ENCODE measurements around the gene DPY19L1. TPM values are rescaled to one million over a fixed set of nuclear protein-coding genes. Genes with fewer than 3 reads are reported as not detected.
"Not testable (repeated sequence)": the region's sequence is repeated elsewhere in the genome, so short reads cannot be mapped to it uniquely, and the experiment has no call there.

Gene DPY19L1
- total RNA-seq, 2 experiments from 2014 or later, result 18.9 to 20.3 TPM

DNA sequence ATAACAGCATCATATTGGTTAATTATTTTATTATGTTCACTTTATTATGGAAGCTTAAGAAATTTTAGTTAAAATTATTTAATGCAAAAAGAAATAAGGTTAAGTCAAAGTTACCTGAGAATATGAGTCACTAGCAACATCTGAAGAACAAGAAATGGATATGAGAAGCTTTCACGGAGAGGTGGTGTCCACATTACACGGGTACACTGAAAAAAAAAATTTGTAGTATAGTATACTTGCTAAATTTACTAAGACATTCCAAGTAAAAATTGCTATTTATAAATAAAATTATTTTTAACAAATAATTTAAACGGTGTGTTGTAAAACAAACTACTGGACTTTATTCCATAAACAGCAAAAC lies 63.9 kb downstream of the DPY19L1 start:
- H3K27me3 Mint-ChIP-seq (ENCODE audit: low read depth), result no peaks in the 10 kb centered on the region
- no peaks in the 10 kb centered on the region for H3K36me3 Mint-ChIP-seq (ENCODE audit: low read depth)
- CTCF ChIA-PET, result no interaction called here

DNA sequence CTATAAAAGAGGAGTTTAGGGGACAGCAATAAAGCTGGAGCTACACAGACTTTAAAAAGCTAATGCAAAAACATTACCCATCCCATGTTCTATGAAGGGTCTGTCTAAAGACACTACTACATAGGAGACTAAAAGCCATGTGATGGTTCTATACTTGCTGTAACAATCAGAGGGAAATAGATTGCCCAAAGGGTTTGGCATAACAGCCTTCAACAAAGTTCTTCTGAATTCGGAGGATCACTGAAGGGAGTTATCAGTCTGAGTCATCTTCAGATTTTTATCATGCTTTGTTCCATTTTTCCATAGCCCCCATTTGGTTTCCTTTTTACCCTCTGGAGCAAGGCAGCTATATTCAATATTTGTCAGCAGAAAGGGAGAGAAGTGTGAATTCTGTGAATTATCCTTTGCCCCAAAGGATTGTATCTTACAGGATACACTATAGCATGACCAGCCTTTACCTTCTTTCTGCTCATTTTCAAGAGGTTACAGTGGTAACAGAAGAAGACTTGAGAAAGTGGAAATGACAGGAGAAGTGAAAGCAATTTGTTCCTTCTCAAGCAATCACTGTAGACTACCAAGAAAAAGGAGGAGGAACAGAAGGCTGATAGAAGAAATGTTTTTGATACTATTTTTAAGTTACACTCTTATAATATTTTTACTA lies 64.4 kb downstream of the DPY19L1 start:
- CTCF ChIA-PET; H3K27ac Mint-ChIP-seq; DNase-seq; H3K27me3 Mint-ChIP-seq (ENCODE audit: low read depth); H3K4me1 Mint-ChIP-seq (ENCODE audit: low read depth); H3K36me3 Mint-ChIP-seq (ENCODE audit: low read depth); POLR2A ChIA-PET; H3K9me3 Mint-ChIP-seq (ENCODE audit: insufficient read depth); H3K4me3 Mint-ChIP-seq; ATAC-seq: not testable (repeated sequence)

More for the DNA sequence above, 63.9 kb downstream of the DPY19L1 start:
- POLR2A ChIA-PET, result no interaction called here
- no peak overlapping the region for H3K27ac Mint-ChIP-seq
- no peak overlapping the region for H3K4me3 Mint-ChIP-seq
- no peaks in the 10 kb centered on the region for H3K4me1 Mint-ChIP-seq (ENCODE audit: low read depth)
- ATAC-seq (no peak), DNase-seq (no peak)
- no peaks in the 10 kb centered on the region for H3K9me3 Mint-ChIP-seq (ENCODE audit: insufficient read depth)

DNA sequence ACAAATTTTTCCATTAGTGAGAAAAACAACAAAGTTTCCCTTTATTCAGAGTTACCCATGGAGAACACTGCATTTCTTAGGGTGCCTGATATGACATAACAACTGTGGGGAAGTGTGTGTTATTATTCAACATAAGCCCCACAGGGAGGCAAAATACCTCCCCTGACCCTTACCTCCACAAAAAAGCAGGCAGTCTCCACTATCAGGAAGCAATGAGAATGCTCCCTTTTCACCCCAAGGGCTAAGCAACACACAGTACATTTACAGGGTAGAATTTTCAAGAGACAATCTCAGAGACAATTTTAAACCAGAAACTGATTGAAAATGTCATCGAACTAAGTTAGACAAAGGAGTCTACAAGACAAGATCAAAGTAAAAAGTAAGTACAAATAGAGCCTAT lies 69.5 kb downstream of the DPY19L1 start:
- ATAC-seq; DNase-seq; H3K4me3 Mint-ChIP-seq; H3K36me3 Mint-ChIP-seq (ENCODE audit: low read depth); CTCF ChIA-PET; H3K27me3 Mint-ChIP-seq (ENCODE audit: low read depth); H3K9me3 Mint-ChIP-seq (ENCODE audit: insufficient read depth); POLR2A ChIA-PET; H3K27ac Mint-ChIP-seq; H3K4me1 Mint-ChIP-seq (ENCODE audit: low read depth): not testable (repeated sequence)

DNA sequence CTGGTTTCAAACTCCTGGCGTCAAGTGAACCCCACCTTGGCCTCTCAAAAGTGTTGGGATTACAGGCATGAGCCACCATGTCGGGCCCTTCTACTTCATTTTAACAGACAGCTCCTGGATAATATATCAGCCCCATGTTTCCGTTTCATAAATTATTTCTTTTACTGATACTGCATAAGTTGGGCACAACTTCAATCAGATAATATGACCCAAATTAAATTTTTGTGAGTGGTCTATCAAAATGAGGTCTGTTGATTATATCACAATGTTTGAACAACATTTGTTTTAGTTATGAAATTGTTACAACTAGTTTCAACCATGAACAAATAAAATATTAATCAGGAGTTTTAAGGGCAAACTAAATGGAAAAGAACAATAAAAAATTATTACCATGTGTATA lies 70.8 kb downstream of the DPY19L1 start:
- H3K9me3 Mint-ChIP-seq (ENCODE audit: insufficient read depth); ATAC-seq; DNase-seq; H3K27ac Mint-ChIP-seq; POLR2A ChIA-PET; H3K36me3 Mint-ChIP-seq (ENCODE audit: low read depth); H3K27me3 Mint-ChIP-seq (ENCODE audit: low read depth); CTCF ChIA-PET; H3K4me1 Mint-ChIP-seq (ENCODE audit: low read depth); H3K4me3 Mint-ChIP-seq: not testable (repeated sequence)

DNA sequence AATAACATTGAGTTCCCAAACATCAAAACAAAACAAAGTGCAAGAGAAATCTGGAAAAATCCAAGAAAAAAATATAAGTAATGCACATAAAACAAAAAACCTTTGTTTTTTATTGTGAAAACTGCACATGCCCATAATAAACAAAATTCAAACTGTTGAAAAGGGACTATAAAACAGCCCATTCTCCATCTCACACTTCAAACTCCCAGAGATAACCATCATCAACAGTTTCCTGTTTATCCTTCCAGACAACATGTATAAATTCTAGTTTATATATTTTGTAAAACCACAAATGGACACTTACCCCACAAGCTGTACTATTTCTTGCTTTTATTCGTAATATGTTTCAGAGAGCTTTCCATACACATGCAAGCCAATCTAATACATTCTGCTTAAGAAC lies 79.3 kb downstream of the DPY19L1 start:
- DNase-seq, result no peak
- ChIA-PET CTCF (no interaction called here), POLR2A (no interaction called here)
- Mint-ChIP-seq H3K27ac (no peak overlapping the region), H3K9me3 (ENCODE audit: insufficient read depth) (no peaks in the 10 kb centered on the region), H3K4me3 (no peak overlapping the region), H3K27me3 (ENCODE audit: low read depth) (no peaks in the 10 kb centered on the region), H3K4me1 (ENCODE audit: low read depth) (no peaks in the 10 kb centered on the region), H3K36me3 (ENCODE audit: low read depth) (no peaks in the 10 kb centered on the region)
- ATAC-seq, result no peak

DNA sequence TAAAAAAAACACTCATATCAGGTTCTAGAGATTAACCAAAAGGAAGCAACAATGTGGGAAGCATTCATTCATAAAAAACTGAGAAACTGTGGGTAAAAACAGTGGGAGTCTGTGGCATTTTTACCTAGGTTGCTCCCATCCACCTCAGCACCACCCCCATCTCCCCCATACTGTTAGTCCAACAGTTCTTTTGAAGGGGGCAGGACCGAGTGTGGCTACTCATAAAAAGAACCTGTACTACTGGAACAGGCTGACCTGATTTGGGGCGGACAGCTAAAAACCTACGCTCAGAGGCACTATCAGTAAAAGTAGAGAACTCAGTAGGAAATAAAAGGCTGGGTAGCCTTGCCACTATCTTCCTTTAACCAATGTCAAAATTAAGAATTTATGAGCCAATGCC lies 84.5 kb downstream of the DPY19L1 start:
- Mint-ChIP-seq H3K9me3 (ENCODE audit: insufficient read depth) (no peaks in the 10 kb centered on the region), H3K4me3 (no peak overlapping the region), H3K27me3 (ENCODE audit: low read depth) (no peaks in the 10 kb centered on the region), H3K36me3 (ENCODE audit: low read depth) (no peaks in the 10 kb centered on the region), H3K4me1 (ENCODE audit: low read depth) (no peaks in the 10 kb centered on the region), H3K27ac (no peak overlapping the region)
- ChIA-PET POLR2A (no interaction called here), CTCF (no interaction called here)
- DNase-seq, result no peak
- ATAC-seq, result no peak

DNA sequence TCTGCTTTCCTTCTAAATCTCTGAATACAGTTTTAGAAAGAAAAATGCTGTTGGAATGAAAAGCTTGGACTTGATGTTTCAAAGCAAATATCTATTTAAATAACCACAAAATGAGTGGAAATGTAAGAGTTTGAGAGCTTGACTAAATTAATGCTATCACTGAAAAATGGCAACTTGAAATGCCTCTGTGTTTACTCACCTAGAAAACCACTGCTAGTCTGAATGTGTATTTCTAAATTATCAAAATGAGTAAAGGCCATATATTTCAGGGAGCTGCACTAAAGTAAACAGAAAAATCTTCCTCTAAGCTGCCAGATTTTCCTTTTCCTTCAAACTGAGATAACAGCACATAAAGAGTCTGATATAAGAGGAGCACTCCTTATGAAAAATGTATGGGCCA lies 87.9 kb downstream of the DPY19L1 start:
- ATAC-seq, result no peak
- H3K4me3 Mint-ChIP-seq, result no peak overlapping the region
- no peaks in the 10 kb centered on the region for H3K9me3 Mint-ChIP-seq (ENCODE audit: insufficient read depth)
- POLR2A ChIA-PET, result no interaction called here
- CTCF ChIA-PET, result no interaction called here
- no peaks in the 10 kb centered on the region for H3K36me3 Mint-ChIP-seq (ENCODE audit: low read depth)
- H3K27me3 Mint-ChIP-seq (ENCODE audit: low read depth), result no peaks in the 10 kb centered on the region
- no peak overlapping the region for H3K27ac Mint-ChIP-seq
- H3K4me1 Mint-ChIP-seq (ENCODE audit: low read depth), result no peaks in the 10 kb centered on the region
- no peak for DNase-seq

DNA sequence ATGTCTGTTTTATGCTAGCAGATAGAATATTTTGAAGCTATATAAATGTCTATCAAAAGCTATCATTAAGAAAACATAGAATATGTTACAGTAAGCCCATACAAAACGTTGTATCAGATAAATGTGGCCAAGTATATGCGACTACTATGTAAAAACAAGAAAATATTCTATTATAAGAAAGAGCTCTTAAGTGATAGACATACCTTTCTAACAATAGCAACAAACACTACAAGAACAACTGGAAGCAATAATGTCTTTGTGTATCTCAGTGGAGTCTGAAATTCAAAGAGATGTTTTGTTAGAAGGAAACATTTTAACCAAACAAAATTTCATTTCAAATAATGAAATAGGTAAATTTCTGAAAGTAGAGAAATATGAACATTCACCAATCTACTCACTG lies 89.9 kb downstream of the DPY19L1 start:
- CTCF ChIA-PET; H3K36me3 Mint-ChIP-seq (ENCODE audit: low read depth); POLR2A ChIA-PET; DNase-seq; H3K4me1 Mint-ChIP-seq (ENCODE audit: low read depth); H3K27me3 Mint-ChIP-seq (ENCODE audit: low read depth); H3K27ac Mint-ChIP-seq; H3K4me3 Mint-ChIP-seq; H3K9me3 Mint-ChIP-seq (ENCODE audit: insufficient read depth); ATAC-seq: not testable (repeated sequence)

DNA sequence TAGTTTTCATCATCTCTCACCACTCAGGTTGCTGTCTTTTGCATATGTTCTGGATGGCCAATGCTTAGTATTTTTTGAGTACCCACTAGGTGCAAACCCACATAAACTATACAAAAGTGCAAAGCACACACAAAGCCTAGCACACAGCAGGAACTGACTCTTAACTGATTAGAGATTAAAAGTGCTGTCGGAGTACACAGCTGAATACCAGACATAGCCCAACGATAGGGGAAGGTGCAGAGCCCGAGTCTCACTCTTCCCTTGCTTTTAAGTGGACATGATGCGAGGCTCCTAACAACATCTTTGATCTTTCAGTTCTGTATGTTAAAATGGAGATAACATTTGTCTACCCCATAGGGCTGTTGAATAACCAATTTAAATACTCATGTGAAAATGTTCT lies 90.8 kb downstream of the DPY19L1 start:
- DNase-seq (no peak), ATAC-seq (no peak)
- Mint-ChIP-seq H3K27me3 (ENCODE audit: low read depth) (no peaks in the 10 kb centered on the region), H3K9me3 (ENCODE audit: insufficient read depth) (no peaks in the 10 kb centered on the region), H3K27ac (no peak overlapping the region), H3K36me3 (ENCODE audit: low read depth) (no peaks in the 10 kb centered on the region), H3K4me3 (no peak overlapping the region), H3K4me1 (ENCODE audit: low read depth) (no peaks in the 10 kb centered on the region)
- CTCF ChIA-PET, result no interaction called here
- POLR2A ChIA-PET, result no interaction called here

DNA sequence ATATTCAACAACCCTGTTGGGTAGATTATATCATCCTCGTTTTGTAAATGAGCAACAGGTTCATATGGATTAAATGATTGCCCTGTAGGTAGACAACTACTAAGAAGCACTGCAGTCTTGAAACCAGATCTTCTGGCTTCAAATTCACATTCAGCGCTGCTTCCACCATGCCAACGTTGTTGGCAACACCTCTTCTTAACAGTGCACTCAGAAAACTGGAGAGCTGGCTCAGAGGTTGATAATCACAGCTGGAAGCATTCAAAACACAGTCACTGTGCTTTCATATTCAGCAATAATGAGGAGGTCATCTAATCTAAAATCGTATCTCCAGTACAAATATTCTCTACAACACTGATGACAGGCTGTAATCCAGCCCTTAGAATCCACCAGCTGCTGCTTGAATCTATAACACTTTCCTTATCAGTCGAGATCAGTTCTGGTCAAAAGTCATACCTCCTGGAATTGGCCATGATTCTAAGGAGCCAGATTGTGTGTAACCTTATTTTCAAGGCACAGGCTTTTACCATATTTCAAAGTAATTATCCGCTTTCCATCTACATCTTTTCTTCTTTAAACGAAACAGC lies 91.3 kb downstream of the DPY19L1 start:
- not testable (repeated sequence) for H3K27me3 Mint-ChIP-seq (ENCODE audit: low read depth); ATAC-seq

DNA sequence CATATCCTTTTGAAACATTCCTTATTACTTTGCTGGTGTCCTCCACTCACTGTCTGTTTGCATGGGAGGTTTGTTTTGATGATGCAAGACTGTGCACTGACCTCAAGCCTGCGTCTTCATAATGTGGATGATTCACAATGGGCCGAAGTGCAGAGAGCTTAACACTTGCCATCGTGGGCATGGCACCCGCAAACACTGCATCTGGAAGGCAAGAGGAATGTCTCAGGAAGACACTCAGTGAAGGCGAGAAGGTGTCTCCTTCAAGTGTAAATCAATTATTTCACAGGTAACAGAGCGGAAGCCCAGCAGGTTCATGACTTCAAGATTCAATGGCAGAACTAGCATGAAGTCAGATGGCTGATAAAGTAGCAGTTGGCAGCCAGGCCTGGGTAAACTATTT lies 98.1 kb downstream of the DPY19L1 start:
- POLR2A ChIA-PET, result no interaction called here
- Mint-ChIP-seq H3K27ac (no peak overlapping the region), H3K4me1 (ENCODE audit: low read depth) (no peaks in the 10 kb centered on the region), H3K4me3 (no peak overlapping the region), H3K27me3 (ENCODE audit: low read depth) (no peaks in the 10 kb centered on the region), H3K36me3 (ENCODE audit: low read depth) (peaks cover 8% of the 10 kb centered on the region), H3K9me3 (ENCODE audit: insufficient read depth) (no peaks in the 10 kb centered on the region)
- DNase-seq (no peak), ATAC-seq (no peak)
- CTCF ChIA-PET, result no interaction called here

More for the DNA sequence above, 91.3 kb downstream of the DPY19L1 start:
- H3K27ac Mint-ChIP-seq; H3K4me3 Mint-ChIP-seq; POLR2A ChIA-PET; DNase-seq; CTCF ChIA-PET; H3K36me3 Mint-ChIP-seq (ENCODE audit: low read depth); H3K4me1 Mint-ChIP-seq (ENCODE audit: low read depth); H3K9me3 Mint-ChIP-seq (ENCODE audit: insufficient read depth): not testable (repeated sequence)

DNA sequence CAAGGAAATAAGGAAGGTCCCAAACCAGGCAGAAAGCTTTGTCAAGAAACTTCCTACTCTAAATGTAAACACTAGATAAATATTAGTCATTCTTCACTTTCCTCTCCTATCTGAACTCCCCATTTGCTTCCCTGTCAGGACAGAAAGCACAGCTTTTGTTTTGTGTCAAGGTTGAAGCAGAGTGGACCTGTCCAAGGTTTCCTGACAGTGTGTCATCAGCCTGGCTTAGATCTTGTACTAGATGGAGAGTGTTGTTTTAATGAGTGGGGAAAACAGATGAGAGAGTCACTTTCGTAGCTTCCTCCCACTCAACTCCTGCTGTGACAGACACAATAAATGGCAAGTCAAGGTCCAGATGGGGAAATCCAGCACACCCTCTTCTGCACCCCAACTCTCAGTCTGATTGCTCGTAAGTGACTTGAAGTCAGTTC lies 101.5 kb downstream of the DPY19L1 start:
- DNase-seq, ATAC-seq: not testable (repeated sequence)

DNA sequence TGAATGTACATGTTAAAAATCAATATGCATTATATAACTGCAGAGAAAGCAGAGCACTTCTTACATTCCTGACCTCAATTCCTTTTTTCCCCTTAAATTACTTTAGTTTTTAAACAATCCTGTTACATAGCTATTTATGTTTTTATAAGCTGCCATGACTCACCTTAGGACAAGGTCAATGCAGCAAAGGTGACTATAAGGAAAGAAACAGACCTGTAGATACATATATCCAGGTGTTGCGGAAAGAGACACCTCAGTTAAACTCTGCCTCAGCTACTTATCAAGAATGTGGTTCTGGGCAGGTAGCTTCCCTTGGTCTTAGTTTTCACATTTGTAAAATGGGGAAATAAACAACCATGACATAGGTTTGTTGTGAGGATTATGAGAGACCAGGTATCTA lies 105.5 kb downstream of the DPY19L1 start:
- Mint-ChIP-seq H3K4me1 (ENCODE audit: low read depth) (peaks cover 4% of the 10 kb centered on the region), H3K36me3 (ENCODE audit: low read depth) (no peaks in the 10 kb centered on the region), H3K27ac (no peak overlapping the region), H3K9me3 (ENCODE audit: insufficient read depth) (no peaks in the 10 kb centered on the region), H3K27me3 (ENCODE audit: low read depth) (no peaks in the 10 kb centered on the region), H3K4me3 (no peak overlapping the region)
- POLR2A ChIA-PET, result no interaction called here
- CTCF ChIA-PET, result no interaction called here
- ATAC-seq (no peak), DNase-seq (no peak)

More for the DNA sequence above, 101.5 kb downstream of the DPY19L1 start:
- POLR2A ChIA-PET; H3K4me1 Mint-ChIP-seq (ENCODE audit: low read depth); H3K27ac Mint-ChIP-seq; H3K36me3 Mint-ChIP-seq (ENCODE audit: low read depth); H3K27me3 Mint-ChIP-seq (ENCODE audit: low read depth); CTCF ChIA-PET; H3K4me3 Mint-ChIP-seq; H3K9me3 Mint-ChIP-seq (ENCODE audit: insufficient read depth): not testable (repeated sequence)

Measured in activated CD8-positive, alpha-beta T cell treated with anti-CD3 and anti-CD28 coated beads, Interleukin-2, amount 10 ng/mL, durations not matched to agents 7 days and 5 days (primary cell).